VCaP (cell line): ENCODE results near the gene FUOM.

Experiments used
- H3K27ac ChIP-seq: fragments of 450-650 bp; 2 replicates; pipeline ENCODE4 v1.5.1; 2017
- TF ChIP-seq, protein P1 (sequence below): fragments of 450-650 bp; conservative IDR thresholded peaks from 2 replicates; pipeline ENCODE4 v1.5.1; 2017; ENCODE audit warnings: mild to moderate bottlenecking, moderate library complexity

Gene FUOM

GRCh38 chr10:133361227-133361626 is 3.4 kb upstream of the FUOM start:
- H3K27ac ChIP-seq: no peak overlapping the region
- TF ChIP-seq, protein P1, sequence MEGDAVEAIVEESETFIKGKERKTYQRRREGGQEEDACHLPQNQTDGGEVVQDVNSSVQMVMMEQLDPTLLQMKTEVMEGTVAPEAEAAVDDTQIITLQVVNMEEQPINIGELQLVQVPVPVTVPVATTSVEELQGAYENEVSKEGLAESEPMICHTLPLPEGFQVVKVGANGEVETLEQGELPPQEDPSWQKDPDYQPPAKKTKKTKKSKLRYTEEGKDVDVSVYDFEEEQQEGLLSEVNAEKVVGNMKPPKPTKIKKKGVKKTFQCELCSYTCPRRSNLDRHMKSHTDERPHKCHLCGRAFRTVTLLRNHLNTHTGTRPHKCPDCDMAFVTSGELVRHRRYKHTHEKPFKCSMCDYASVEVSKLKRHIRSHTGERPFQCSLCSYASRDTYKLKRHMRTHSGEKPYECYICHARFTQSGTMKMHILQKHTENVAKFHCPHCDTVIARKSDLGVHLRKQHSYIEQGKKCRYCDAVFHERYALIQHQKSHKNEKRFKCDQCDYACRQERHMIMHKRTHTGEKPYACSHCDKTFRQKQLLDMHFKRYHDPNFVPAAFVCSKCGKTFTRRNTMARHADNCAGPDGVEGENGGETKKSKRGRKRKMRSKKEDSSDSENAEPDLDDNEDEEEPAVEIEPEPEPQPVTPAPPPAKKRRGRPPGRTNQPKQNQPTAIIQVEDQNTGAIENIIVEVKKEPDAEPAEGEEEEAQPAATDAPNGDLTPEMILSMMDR: no peak

DNA sequence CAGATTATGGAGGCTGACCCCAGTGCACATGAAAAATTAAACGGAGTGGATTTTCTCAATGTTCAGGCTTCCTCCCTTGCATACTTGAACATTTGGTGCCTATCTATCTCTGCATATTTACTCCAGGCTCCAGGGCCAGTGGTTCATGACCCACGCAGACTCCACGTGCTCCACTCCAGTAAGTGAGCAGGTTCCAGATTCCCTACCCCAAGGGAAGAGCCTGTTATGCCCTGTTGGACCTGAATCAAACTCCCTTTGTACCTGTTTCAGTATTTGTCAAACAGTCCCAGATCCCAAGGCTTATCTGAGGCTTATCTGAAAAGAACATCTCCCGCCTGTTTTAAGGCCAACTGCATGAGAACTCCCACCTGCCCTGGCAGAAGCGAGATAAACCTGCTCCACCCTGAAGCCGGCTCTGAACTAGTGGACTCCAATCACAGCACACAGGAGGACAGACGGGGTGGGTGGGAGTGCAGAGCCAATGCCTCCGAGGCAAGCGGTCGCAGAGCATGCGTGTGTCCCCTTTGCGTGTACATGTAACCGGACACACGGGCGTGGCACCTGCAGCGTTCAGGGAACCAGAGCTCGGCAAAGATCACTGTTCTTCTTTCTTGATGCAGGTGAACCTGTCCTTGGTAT is 2.3 kb upstream of the FUOM start:
- TF ChIP-seq, protein P1: no peak
- H3K27ac ChIP-seq: peak overlapping the region; percentile 71

DNA sequence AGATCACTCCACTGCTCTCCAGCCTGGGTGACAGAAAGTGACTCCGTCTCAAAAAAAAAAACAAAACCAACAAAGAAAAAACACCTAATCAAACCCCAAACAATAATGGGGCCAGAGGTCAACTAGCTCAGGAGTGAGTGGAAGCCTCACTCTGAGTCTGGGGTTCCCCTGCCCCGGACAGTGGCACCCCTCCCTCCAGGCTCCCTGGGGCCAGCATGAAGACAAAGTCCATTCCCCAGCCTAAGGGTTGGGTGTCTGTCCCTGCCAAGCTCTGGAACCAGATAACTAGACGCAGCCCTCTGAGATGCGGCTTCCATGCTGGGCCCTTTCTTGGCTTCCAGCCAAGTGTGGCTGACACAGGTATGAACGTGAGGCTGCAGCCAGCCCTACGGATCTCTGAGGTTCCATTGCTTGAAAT is 1.7 kb upstream of the FUOM start:
- TF ChIP-seq, protein P1: no peak

GRCh38 chr10:133358925-133359310 is 1.1 kb upstream of the FUOM start:
- peak overlapping the region; percentile 71 for H3K27ac ChIP-seq
- TF ChIP-seq, protein P1: no peak

More for the DNA sequence above, 1.7 kb upstream of the FUOM start:
- peak overlapping the region; percentile 71 for H3K27ac ChIP-seq

- H3K27ac ChIP-seq: peak overlapping the region; percentile 71; the same call in 1 of the 2 replicates
- TF ChIP-seq, protein P1: no peak
Observed at GRCh38 chr10:133358162-133358924, 524 bp upstream of the FUOM start.

DNA sequence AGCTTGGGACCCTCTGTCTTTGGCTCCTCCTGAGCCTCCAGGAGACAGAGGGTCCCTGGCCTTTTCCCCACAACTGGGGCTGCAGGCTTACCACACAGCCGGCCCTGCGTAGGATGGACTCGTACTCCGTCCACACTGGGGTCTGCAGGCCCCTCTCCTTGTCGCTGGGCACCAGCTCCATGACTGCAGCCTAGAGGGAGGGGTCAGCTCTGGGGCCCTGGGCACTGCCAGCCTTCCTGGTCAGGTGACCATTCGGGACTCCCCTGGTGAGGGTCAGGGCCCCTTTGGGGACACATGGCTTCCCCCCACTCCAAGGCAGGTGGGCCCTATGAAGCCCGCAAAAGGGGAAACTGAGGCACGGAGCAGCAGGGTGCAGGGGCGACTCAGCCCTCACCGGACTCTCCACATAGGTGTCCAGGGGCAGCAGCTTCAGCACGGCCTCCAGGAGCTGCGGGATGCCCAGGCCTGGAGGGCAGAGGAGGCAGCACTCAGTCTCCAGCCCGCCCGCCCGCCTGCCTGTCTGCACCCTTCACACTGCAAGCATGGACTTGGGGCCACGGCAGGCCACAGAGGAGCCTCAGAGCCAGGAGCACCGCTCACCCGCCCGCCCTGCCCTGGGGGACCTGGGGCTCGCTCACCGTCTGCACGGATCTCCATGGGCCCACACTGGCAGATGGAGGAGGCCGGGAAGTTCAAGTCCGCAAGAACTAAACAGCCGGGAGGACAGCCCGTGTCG is 1.1 kb downstream of the FUOM start:
- TF ChIP-seq, protein P1: no peak
- no peak overlapping the region for H3K27ac ChIP-seq

- no peak overlapping the region for H3K27ac ChIP-seq
- TF ChIP-seq, protein P1: no peak
Observed at GRCh38 chr10:133355991-133356390, 1.8 kb downstream of the FUOM start.
